GM23338 (cell line): ENCODE results near the gene CAMKV. TPM values are rescaled to one million over a fixed set of nuclear protein-coding genes. Genes with fewer than 3 reads are reported as not detected.

ENCODE experiments used
- ATAC-seq: fragments of 200-7000 bp; cut with Tn5 transposase; 3 replicates; pipeline ENCODE4 v1.9.1; 2020
- DNase-seq: peaks from one replicate; pipeline ENCODE4 v3.0.0-alpha.2; 2015; ENCODE audit warnings: low spot score
- H2AFZ ChIP-seq: fragments of 200-600 bp; sonication (generic); 2 replicates; pipeline ENCODE4 v1.8.0; 2016; ENCODE audit warnings: antibody characterized with exemption, mild to moderate bottlenecking, moderate library complexity
- H3F3A ChIP-seq: fragments of 200-600 bp; sonication (generic); replicated peaks from 2 replicates; pipeline ENCODE4 v1.8.0; 2017; ENCODE audit warnings: antibody characterized with exemption, mixed run types, low read depth
- H3K27ac ChIP-seq: fragments of 200-600 bp; sonication (generic); 2 replicates; pipeline ENCODE4 v1.6.1; 2016; ENCODE audit warnings: low read depth
- H3K27me3 ChIP-seq: fragments of 200-600 bp; sonication (generic); 2 replicates; pipeline ENCODE4 v1.8.0; 2016; ENCODE audit warnings: mild to moderate bottlenecking, mixed run types, moderate library complexity; ENCODE audit not compliant: insufficient read depth
- H3K36me3 ChIP-seq: fragments of 200-600 bp; sonication (generic); 2 replicates; pipeline ENCODE4 v1.8.0; 2016; ENCODE audit warnings: mild to moderate bottlenecking; ENCODE audit not compliant: insufficient read depth
- H3K4me1 ChIP-seq: fragments of 200-600 bp; sonication (generic); 2 replicates; pipeline ENCODE4 v1.8.0; 2016; ENCODE audit warnings: mild to moderate bottlenecking, moderate library complexity; ENCODE audit not compliant: insufficient read depth
- H3K4me2 ChIP-seq: fragments of 200-600 bp; sonication (generic); 2 replicates; pipeline ENCODE4 v1.7.1; 2017; ENCODE audit warnings: mixed run types
- H3K4me3 ChIP-seq: fragments of 200-600 bp; sonication (generic); 2 replicates; pipeline ENCODE4 v1.6.1; 2016; ENCODE audit warnings: mixed run types
- H3K79me2 ChIP-seq: fragments of 200-600 bp; sonication (generic); replicated peaks from 2 replicates; pipeline ENCODE4 v1.8.0; 2017; ENCODE audit warnings: mild to moderate bottlenecking; ENCODE audit not compliant: insufficient read depth
- H3K9me2 ChIP-seq: fragments of 200-600 bp; sonication (generic); 2 replicates; pipeline ENCODE4 v1.8.0; 2017; ENCODE audit not compliant: insufficient read depth
- H4K20me1 ChIP-seq: fragments of 200-600 bp; sonication (generic); replicated peaks from 2 replicates; pipeline ENCODE4 v1.8.0; 2017; ENCODE audit warnings: mild to moderate bottlenecking; ENCODE audit not compliant: insufficient read depth
- H3K27ac Mint-ChIP-seq: 2 replicates; pipeline ENCODE4 v1.8.0; 2020; ENCODE audit warnings: inconsistent platforms, mild to moderate bottlenecking, moderate library complexity, mixed read lengths
- H3K27me3 Mint-ChIP-seq: 3 replicates; pipeline ENCODE4 v1.8.0; 2022; ENCODE audit warnings: low read depth, mild to moderate bottlenecking, moderate library complexity, mixed read lengths, inconsistent platforms; ENCODE audit not compliant: insufficient read depth, poor library complexity
- H3K36me3 Mint-ChIP-seq: 3 replicates; pipeline ENCODE4 v1.8.0; 2021; ENCODE audit warnings: low read depth, mild to moderate bottlenecking, inconsistent platforms, moderate library complexity, mixed read lengths
- H3K4me1 Mint-ChIP-seq: 3 replicates; pipeline ENCODE4 v1.8.0; 2020; ENCODE audit warnings: mild to moderate bottlenecking, inconsistent platforms, mixed read lengths
- H3K4me3 Mint-ChIP-seq: 3 replicates; pipeline ENCODE4 v1.8.0; 2021; ENCODE audit warnings: moderate library complexity, mild to moderate bottlenecking, inconsistent platforms, mixed read lengths
- H3K9me3 Mint-ChIP-seq: 3 replicates; pipeline ENCODE4 v1.8.0; 2020; ENCODE audit warnings: moderate library complexity, mild to moderate bottlenecking, inconsistent platforms, mixed read lengths
- CREB1 ChIP-seq: fragments of 250-450 bp; sonication (Bioruptor Pico); IDR thresholded peaks from 2 replicates; pipeline ENCODE4 v1.5.0; 2020; ENCODE audit warnings: low read depth, mild to moderate bottlenecking, moderate library complexity
- CTCF ChIP-seq, 2 experiments: fragments of 200-600 bp in 1 of 2; sonication (generic) in 1 of 2; conservative IDR thresholded peaks; 2 replicates each; pipeline versions ENCODE4 v1.5.1 to v1.6.1; 2016 to 2017; ENCODE audit warnings: antibody characterized with exemption in 2 of 2, low read depth in 2 of 2, mild to moderate bottlenecking in 2 of 2, moderate library complexity in 1 of 2
- EZH2 ChIP-seq: fragments of 200-600 bp; sonication (generic); IDR thresholded peaks from one replicate; pipeline ENCODE4 v1.8.0; 2017; ENCODE audit warnings: antibody characterized with exemption, mild to moderate bottlenecking, low read depth; ENCODE audit not compliant: unreplicated experiment
- EZH2phosphoT487 ChIP-seq: fragments of 200-600 bp; sonication (generic); IDR thresholded peaks from one replicate; pipeline ENCODE4 v1.8.1; 2018; ENCODE audit warnings: antibody characterized with exemption; ENCODE audit not compliant: unreplicated experiment
- NANOG ChIP-seq: IDR thresholded peaks from 2 replicates; pipeline ENCODE4 v1.6.1; 2016; ENCODE audit warnings: antibody characterized with exemption, borderline replicate concordance
- STAT1 ChIP-seq: IDR thresholded peaks from one replicate; pipeline ENCODE4 v1.6.1; 2016; ENCODE audit warnings: antibody characterized with exemption; ENCODE audit not compliant: unreplicated experiment
- ZNF331 ChIP-seq: fragments of 250-450 bp; sonication (Bioruptor Pico); IDR thresholded peaks from 2 replicates; pipeline ENCODE4 v1.5.0; 2020; ENCODE audit warnings: low read depth, mild to moderate bottlenecking, moderate library complexity
- ZNF462 ChIP-seq: fragments of 250-450 bp; sonication (Bioruptor Pico); IDR thresholded peaks from 2 replicates; pipeline ENCODE4 v1.5.0; 2020; ENCODE audit warnings: mild to moderate bottlenecking, moderate library complexity
- polyA plus RNA-seq: library from polyadenylated mRNA; unstranded; fragments of >200 nt; fragmentation: Nextera tagmentation; extraction: Ambion mirVana; gene quantifications from 2 replicates; pipeline ENCODE4 v1.2.1, GENCODE V29; 2016
- total RNA-seq: library from RNA; depleted of rRNA; stranded (reverse); fragments of >200 nt; shearing (Covaris generic); gene quantifications from 2 replicates; pipeline ENCODE4 v1.2.3, GENCODE V29; 2014

The CAMKV gene
- total and polyA plus RNA-seq, 2 experiments from 2014 or later: 38.3 to 80.1 TPM

- H3K4me3 ChIP-seq: no peak overlapping the region
- no peak overlapping the region; the same call in 2 of the 3 replicates for H3K4me3 Mint-ChIP-seq
- H2AFZ ChIP-seq: no peak overlapping the region
- H3F3A ChIP-seq: no peaks in the 10 kb centered on the region
- TF ChIP-seq CTCF (conservative IDR thresholded peaks at IDR 0.05; ENCODE audit: low read depth in 2 of 2) (peak; percentile 95), ZNF462 (CRISPR knock-in tag) (no peak)
- ATAC-seq: peak; percentile 83
- H4K20me1 ChIP-seq: no peaks in the 10 kb centered on the region; the same call in 1 of the 2 replicates
- H3K27me3 Mint-ChIP-seq: peaks cover 7% of the 10 kb centered on the region
- no peaks in the 10 kb centered on the region for H3K9me2 ChIP-seq
- no peak overlapping the region for H3K4me2 ChIP-seq
- H3K36me3 ChIP-seq: 0 out of 2 replicates have a peak, but pooled peaks cover 8% of the 10 kb centered on the region
- H3K4me1 ChIP-seq: no peaks in the 10 kb centered on the region
- H3K4me1 Mint-ChIP-seq: peaks cover 18% of the 10 kb centered on the region
- H3K27ac ChIP-seq: no peak overlapping the region
- peaks cover 66% of the 10 kb centered on the region for H3K36me3 Mint-ChIP-seq
- H3K9me3 Mint-ChIP-seq: no peaks in the 10 kb centered on the region; the same call in 2 of the 3 replicates
- no peaks in the 10 kb centered on the region for H3K27me3 ChIP-seq
- no peaks in the 10 kb centered on the region for H3K79me2 ChIP-seq
- no peak overlapping the region for H3K27ac Mint-ChIP-seq
- peak; percentile 89 for DNase-seq
Observed at GRCh38 chr3:49839193-49839809, 30.4 kb downstream of the CAMKV start.

- H3F3A ChIP-seq: no peaks in the 10 kb centered on the region
- H3K36me3 Mint-ChIP-seq: peaks cover 52% of the 10 kb centered on the region
- H3K9me3 Mint-ChIP-seq: no peaks in the 10 kb centered on the region; the same call in 2 of the 3 replicates
- no peak overlapping the region for H3K4me3 Mint-ChIP-seq
- DNase-seq (no peak), ATAC-seq (no peak)
- H3K36me3 ChIP-seq: no peaks in the 10 kb centered on the region
- no peak overlapping the region for H3K27ac ChIP-seq
- no peaks in the 10 kb centered on the region; the same call in 1 of the 2 replicates for H4K20me1 ChIP-seq
- H3K27ac Mint-ChIP-seq: no peak overlapping the region; the same call in 1 of the 2 replicates
- no peaks in the 10 kb centered on the region for H3K4me1 ChIP-seq
- no peaks in the 10 kb centered on the region for H3K4me1 Mint-ChIP-seq
- H3K4me2 ChIP-seq: no peak overlapping the region
- H3K27me3 Mint-ChIP-seq: peaks cover 2% of the 10 kb centered on the region
- H3K9me2 ChIP-seq: no peaks in the 10 kb centered on the region
- H2AFZ ChIP-seq: no peak overlapping the region
- H3K79me2 ChIP-seq: no peaks in the 10 kb centered on the region
- H3K4me3 ChIP-seq: no peak overlapping the region
- H3K27me3 ChIP-seq: no peaks in the 10 kb centered on the region
- TF ChIP-seq EZH2: no peak
- no peak for TF ChIP-seq EZH2phosphoT487
- TF ChIP-seq STAT1: no peak
- TF ChIP-seq ZNF331: no peak
- no peak for TF ChIP-seq NANOG
- TF ChIP-seq CREB1 (CRISPR knock-in tag): no peak
Observed at GRCh38 chr3:49831341-49831740, 38.4 kb downstream of the CAMKV start.
